Spleen (tissue), 7 donors: ENCODE data around the gene LARP1.

Source experiments
- CTCF ChIP-seq, 11 experiments: fragments of 200-600 bp in 7 of 11; fragments of 450-650 bp in 4 of 11; sonication (generic) in 4 of 11; IDR thresholded peaks in 8 of 11; conservative IDR thresholded peaks in 3 of 11; 1 replicate in 7 of 11; 2 replicates in 4 of 11; pipeline versions ENCODE4 v1.4.0 to v1.8.0; 2016 to 2021; ENCODE audit warnings: antibody characterized with exemption in 11 of 11, inconsistent platforms in 4 of 11, mild to moderate bottlenecking in 1 of 11
- POLR2A ChIP-seq, 3 donors: fragments of 450-650 bp; IDR thresholded peaks; one replicate each; pipeline ENCODE4 v1.5.1; 2017; ENCODE audit warnings: antibody characterized with exemption in 3 of 3, mild to moderate bottlenecking in 1 of 3
- POLR2AphosphoS5 ChIP-seq, 3 donors: sonication (generic); formaldehyde crosslinking; IDR thresholded peaks; one replicate each; pipeline ENCODE4 v1.5.1; 2017; ENCODE audit warnings: antibody characterized with exemption in 3 of 3
- donor health status: DM: no; HTN: no; CAD: no; lungs with moderate emphysema.
- donor health status: DM: no; HTN: no; CAD: no.
- donor health status: DM: no; HTN: no; CAD: no.

- TF ChIP-seq POLR2AphosphoS5 (IDR thresholded peaks at IDR 0.05) (no peak), POLR2A (IDR thresholded peaks at IDR 0.05) (no peak), CTCF (IDR thresholded peaks at IDR 0.05 in 8 of 11, conservative IDR thresholded peaks at IDR 0.05 in 3 of 11) (no peak)
Observed at GRCh38 chr5:154849791-154850201, 94.6 kb downstream of the LARP1 start.
